Activated naive CD8-positive, alpha-beta T cell treated with anti-CD3 and anti-CD28 coated beads, Interleukin-2, amount 10 ng/mL, durations not matched to agents 7 days and 5 days (primary cell): ENCODE measurements around the gene PCGF5. TPM values are rescaled to one million over a fixed set of nuclear protein-coding genes. Genes with fewer than 3 reads are reported as not detected.
"Not testable (repeated sequence)": the region's sequence is repeated elsewhere in the genome, so short reads cannot be mapped to it uniquely, and the experiment has no call there.

Source experiments
- ATAC-seq: fragments of 150-1000 bp; cut with Tn5 transposase; one replicate; pipeline ENCODE4 v1.10.0; 2021; ENCODE audit warnings: low read depth, moderate library complexity
- POLR2A ChIA-PET: fragments of 350-600 bp; sonication (Branson Sonifier 250); formaldehyde crosslinking; loops from one replicate; lab custom pipeline; 2021; ENCODE audit warnings: antibody characterized with exemption; lab: Charles Lee
- DNase-seq: peaks from one replicate; pipeline ENCODE4 v3.0.0; 2021
- H3K27ac Mint-ChIP-seq: one replicate; pipeline ENCODE4 v1.8.0; 2022; ENCODE audit warnings: mild to moderate bottlenecking, mixed read lengths
- H3K27me3 Mint-ChIP-seq: one replicate; pipeline ENCODE4 v1.8.0; 2022; ENCODE audit warnings: mild to moderate bottlenecking, moderate library complexity, mixed read lengths
- H3K36me3 Mint-ChIP-seq: one replicate; pipeline ENCODE4 v1.8.0; 2021; ENCODE audit warnings: mild to moderate bottlenecking, mixed read lengths
- H3K4me1 Mint-ChIP-seq: one replicate; pipeline ENCODE4 v1.8.0; 2021; ENCODE audit warnings: mixed read lengths
- H3K4me3 Mint-ChIP-seq: one replicate; pipeline ENCODE4 v1.8.0; 2022; ENCODE audit warnings: mild to moderate bottlenecking, moderate library complexity, mixed read lengths
- H3K9me3 Mint-ChIP-seq: one replicate; pipeline ENCODE4 v1.8.0; 2021; ENCODE audit warnings: mixed read lengths
- total RNA-seq, 2 experiments: library from RNA; stranded (reverse); gene quantifications; one replicate each; pipeline ENCODE4 v1.2.3, GENCODE V29; 2021

PCGF5 gene
- total RNA-seq, 2 experiments from 2014 or later: 51.6 to 52.5 TPM

- H3K4me3 Mint-ChIP-seq: no peak overlapping the region
- POLR2A ChIA-PET: no interaction called here
- H3K36me3 Mint-ChIP-seq: peaks cover 49% of the 10 kb centered on the region
- ATAC-seq: no peak
- H3K9me3 Mint-ChIP-seq: no peaks in the 10 kb centered on the region
- H3K27me3 Mint-ChIP-seq: no peaks in the 10 kb centered on the region
- H3K27ac Mint-ChIP-seq: no peak overlapping the region
- H3K4me1 Mint-ChIP-seq: peaks cover 5% of the 10 kb centered on the region
- no peak for DNase-seq
Measured at GRCh38 chr10:91253300-91253699, 32.8 kb downstream of the PCGF5 start.

GRCh38 chr10:91257310-91257709 is 36.8 kb downstream of the PCGF5 start:
- H3K4me1 Mint-ChIP-seq: no peaks in the 10 kb centered on the region
- H3K9me3 Mint-ChIP-seq: no peaks in the 10 kb centered on the region
- no peaks in the 10 kb centered on the region for H3K27me3 Mint-ChIP-seq
- no peak for ATAC-seq
- POLR2A ChIA-PET: no interaction called here
- H3K36me3 Mint-ChIP-seq: peaks cover 60% of the 10 kb centered on the region
- DNase-seq: no peak
- H3K27ac Mint-ChIP-seq: no peak overlapping the region
- H3K4me3 Mint-ChIP-seq: no peak overlapping the region

GRCh38 chr10:91260417-91260816 is 40.0 kb downstream of the PCGF5 start:
- H3K4me1 Mint-ChIP-seq, DNase-seq, H3K4me3 Mint-ChIP-seq, ATAC-seq, H3K9me3 Mint-ChIP-seq, H3K27me3 Mint-ChIP-seq, H3K27ac Mint-ChIP-seq, POLR2A ChIA-PET: not testable (repeated sequence)
- H3K36me3 Mint-ChIP-seq: peaks cover 44% of the 10 kb centered on the region

GRCh38 chr10:91271886-91272285 is 51.4 kb downstream of the PCGF5 start:
- ATAC-seq (no peak), DNase-seq (no peak)
- peaks cover 6% of the 10 kb centered on the region for H3K36me3 Mint-ChIP-seq
- POLR2A ChIA-PET: no interaction called here
- H3K4me1 Mint-ChIP-seq: no peaks in the 10 kb centered on the region
- H3K4me3 Mint-ChIP-seq: no peak overlapping the region
- H3K27ac Mint-ChIP-seq: no peak overlapping the region
- no peaks in the 10 kb centered on the region for H3K9me3 Mint-ChIP-seq
- H3K27me3 Mint-ChIP-seq: no peaks in the 10 kb centered on the region

- Mint-ChIP-seq H3K9me3 (no peaks in the 10 kb centered on the region), H3K4me3 (no peak overlapping the region)
Measured at GRCh38 chr10:91284486-91285090, 64.1 kb downstream of the PCGF5 start.

GRCh38 chr10:91286572-91286971 is 66.1 kb downstream of the PCGF5 start:
- no peaks in the 10 kb centered on the region for H3K9me3 Mint-ChIP-seq
- POLR2A ChIA-PET: no interaction called here
- no peaks in the 10 kb centered on the region for H3K4me1 Mint-ChIP-seq
- H3K4me3 Mint-ChIP-seq: no peak overlapping the region
- no peak overlapping the region for H3K27ac Mint-ChIP-seq
- ATAC-seq (no peak), DNase-seq (no peak)
- peaks cover 2% of the 10 kb centered on the region for H3K27me3 Mint-ChIP-seq
- H3K36me3 Mint-ChIP-seq: peaks cover 4% of the 10 kb centered on the region

More at GRCh38 chr10:91284486-91285090, 64.1 kb downstream of the PCGF5 start:
- POLR2A ChIA-PET: no interaction called here
- H3K27ac Mint-ChIP-seq: no peak overlapping the region
- DNase-seq: no peak
- H3K27me3 Mint-ChIP-seq: no peaks in the 10 kb centered on the region
- no peak for ATAC-seq
- H3K4me1 Mint-ChIP-seq: no peaks in the 10 kb centered on the region
- peaks cover 5% of the 10 kb centered on the region for H3K36me3 Mint-ChIP-seq

- Mint-ChIP-seq H3K4me1 (no peaks in the 10 kb centered on the region), H3K4me3 (no peak overlapping the region), H3K9me3 (no peaks in the 10 kb centered on the region), H3K27ac (no peak overlapping the region), H3K27me3 (peaks cover 3% of the 10 kb centered on the region), H3K36me3 (peaks cover 2% of the 10 kb centered on the region)
- POLR2A ChIA-PET: no interaction called here
- DNase-seq: no peak
- ATAC-seq: no peak
Measured at GRCh38 chr10:91287276-91287675, 66.8 kb downstream of the PCGF5 start.

GRCh38 chr10:91287912-91288311 is 67.4 kb downstream of the PCGF5 start:
- H3K27me3 Mint-ChIP-seq: peaks cover 3% of the 10 kb centered on the region
- DNase-seq: no peak
- H3K36me3 Mint-ChIP-seq: no peaks in the 10 kb centered on the region
- no peaks in the 10 kb centered on the region for H3K9me3 Mint-ChIP-seq
- H3K27ac Mint-ChIP-seq: no peak overlapping the region
- POLR2A ChIA-PET: no interaction called here
- no peak overlapping the region for H3K4me3 Mint-ChIP-seq
- ATAC-seq: no peak
- H3K4me1 Mint-ChIP-seq: no peaks in the 10 kb centered on the region

- Mint-ChIP-seq H3K4me3 (no peak overlapping the region), H3K27me3 (peaks cover 3% of the 10 kb centered on the region), H3K9me3 (no peaks in the 10 kb centered on the region), H3K36me3 (no peaks in the 10 kb centered on the region), H3K4me1 (no peaks in the 10 kb centered on the region), H3K27ac (no peak overlapping the region)
- POLR2A ChIA-PET: no interaction called here
- no peak for ATAC-seq
- DNase-seq: no peak
Measured at GRCh38 chr10:91289305-91289704, 68.8 kb downstream of the PCGF5 start.

GRCh38 chr10:91290607-91291006 is 70.1 kb downstream of the PCGF5 start:
- Mint-ChIP-seq H3K4me1 (no peaks in the 10 kb centered on the region), H3K4me3 (no peak overlapping the region), H3K27me3 (peaks cover 4% of the 10 kb centered on the region), H3K9me3 (no peaks in the 10 kb centered on the region), H3K27ac (no peak overlapping the region), H3K36me3 (no peaks in the 10 kb centered on the region)
- POLR2A ChIA-PET: no interaction called here
- ATAC-seq (no peak), DNase-seq (no peak)

GRCh38 chr10:91294134-91294906 is 73.9 kb downstream of the PCGF5 start:
- ATAC-seq (no peak), DNase-seq (no peak)
- no peak overlapping the region for H3K4me3 Mint-ChIP-seq
- no peaks in the 10 kb centered on the region for H3K9me3 Mint-ChIP-seq
- no peaks in the 10 kb centered on the region for H3K36me3 Mint-ChIP-seq
- POLR2A ChIA-PET: no interaction called here
- peaks cover 15% of the 10 kb centered on the region for H3K27me3 Mint-ChIP-seq
- H3K27ac Mint-ChIP-seq: no peak overlapping the region
- H3K4me1 Mint-ChIP-seq: peaks cover 15% of the 10 kb centered on the region

GRCh38 chr10:91295346-91295745 is 74.9 kb downstream of the PCGF5 start:
- no peaks in the 10 kb centered on the region for H3K9me3 Mint-ChIP-seq
- no peak overlapping the region for H3K27ac Mint-ChIP-seq
- POLR2A ChIA-PET: interaction anchor here (0.6 kb wide), 1 partner anchor 421 kb away, joined by 5 read pairs; no protein-coding TSS in a partner anchor
- peaks cover 15% of the 10 kb centered on the region for H3K4me1 Mint-ChIP-seq
- no peaks in the 10 kb centered on the region for H3K36me3 Mint-ChIP-seq
- no peak for DNase-seq
- ATAC-seq: no peak
- H3K27me3 Mint-ChIP-seq: peaks cover 15% of the 10 kb centered on the region
- no peak overlapping the region for H3K4me3 Mint-ChIP-seq

GRCh38 chr10:91296471-91296870 is 76.0 kb downstream of the PCGF5 start:
- no peak for DNase-seq
- Mint-ChIP-seq H3K4me3 (no peak overlapping the region), H3K4me1 (peaks cover 15% of the 10 kb centered on the region), H3K27me3 (peaks cover 14% of the 10 kb centered on the region), H3K36me3 (no peaks in the 10 kb centered on the region), H3K27ac (no peak overlapping the region), H3K9me3 (no peaks in the 10 kb centered on the region)
- ATAC-seq: no peak
- POLR2A ChIA-PET: no interaction called here
